GM23338 (cell line): ENCODE data around the gene CUBN. TPM values are rescaled to one million over a fixed set of nuclear protein-coding genes. Genes with fewer than 3 reads are reported as not detected.

Experiments used
- ATAC-seq: fragments of 200-7000 bp; cut with Tn5 transposase; 3 replicates; pipeline ENCODE4 v1.9.1; 2020
- DNase-seq: peaks from one replicate; pipeline ENCODE4 v3.0.0-alpha.2; 2015; ENCODE audit warnings: low spot score
- H2AFZ ChIP-seq: fragments of 200-600 bp; sonication (generic); 2 replicates; pipeline ENCODE4 v1.8.0; 2016; ENCODE audit warnings: antibody characterized with exemption, mild to moderate bottlenecking, moderate library complexity
- H3F3A ChIP-seq: fragments of 200-600 bp; sonication (generic); replicated peaks from 2 replicates; pipeline ENCODE4 v1.8.0; 2017; ENCODE audit warnings: antibody characterized with exemption, mixed run types, low read depth
- H3K27ac ChIP-seq: fragments of 200-600 bp; sonication (generic); 2 replicates; pipeline ENCODE4 v1.6.1; 2016; ENCODE audit warnings: low read depth
- H3K27me3 ChIP-seq: fragments of 200-600 bp; sonication (generic); 2 replicates; pipeline ENCODE4 v1.8.0; 2016; ENCODE audit warnings: mild to moderate bottlenecking, mixed run types, moderate library complexity; ENCODE audit not compliant: insufficient read depth
- H3K36me3 ChIP-seq: fragments of 200-600 bp; sonication (generic); 2 replicates; pipeline ENCODE4 v1.8.0; 2016; ENCODE audit warnings: mild to moderate bottlenecking; ENCODE audit not compliant: insufficient read depth
- H3K4me1 ChIP-seq: fragments of 200-600 bp; sonication (generic); 2 replicates; pipeline ENCODE4 v1.8.0; 2016; ENCODE audit warnings: mild to moderate bottlenecking, moderate library complexity; ENCODE audit not compliant: insufficient read depth
- H3K4me2 ChIP-seq: fragments of 200-600 bp; sonication (generic); 2 replicates; pipeline ENCODE4 v1.7.1; 2017; ENCODE audit warnings: mixed run types
- H3K4me3 ChIP-seq: fragments of 200-600 bp; sonication (generic); 2 replicates; pipeline ENCODE4 v1.6.1; 2016; ENCODE audit warnings: mixed run types
- H3K79me2 ChIP-seq: fragments of 200-600 bp; sonication (generic); replicated peaks from 2 replicates; pipeline ENCODE4 v1.8.0; 2017; ENCODE audit warnings: mild to moderate bottlenecking; ENCODE audit not compliant: insufficient read depth
- H3K9me2 ChIP-seq: fragments of 200-600 bp; sonication (generic); 2 replicates; pipeline ENCODE4 v1.8.0; 2017; ENCODE audit not compliant: insufficient read depth
- H4K20me1 ChIP-seq: fragments of 200-600 bp; sonication (generic); replicated peaks from 2 replicates; pipeline ENCODE4 v1.8.0; 2017; ENCODE audit warnings: mild to moderate bottlenecking; ENCODE audit not compliant: insufficient read depth
- H3K27ac Mint-ChIP-seq: 2 replicates; pipeline ENCODE4 v1.8.0; 2020; ENCODE audit warnings: inconsistent platforms, mild to moderate bottlenecking, moderate library complexity, mixed read lengths
- H3K27me3 Mint-ChIP-seq: 3 replicates; pipeline ENCODE4 v1.8.0; 2022; ENCODE audit warnings: low read depth, mild to moderate bottlenecking, moderate library complexity, mixed read lengths, inconsistent platforms; ENCODE audit not compliant: insufficient read depth, poor library complexity
- H3K36me3 Mint-ChIP-seq: 3 replicates; pipeline ENCODE4 v1.8.0; 2021; ENCODE audit warnings: low read depth, mild to moderate bottlenecking, inconsistent platforms, moderate library complexity, mixed read lengths
- H3K4me1 Mint-ChIP-seq: 3 replicates; pipeline ENCODE4 v1.8.0; 2020; ENCODE audit warnings: mild to moderate bottlenecking, inconsistent platforms, mixed read lengths
- H3K4me3 Mint-ChIP-seq: 3 replicates; pipeline ENCODE4 v1.8.0; 2021; ENCODE audit warnings: moderate library complexity, mild to moderate bottlenecking, inconsistent platforms, mixed read lengths
- H3K9me3 Mint-ChIP-seq: 3 replicates; pipeline ENCODE4 v1.8.0; 2020; ENCODE audit warnings: moderate library complexity, mild to moderate bottlenecking, inconsistent platforms, mixed read lengths
- CTCF ChIP-seq, 2 experiments: fragments of 200-600 bp in 1 of 2; sonication (generic) in 1 of 2; conservative IDR thresholded peaks; 2 replicates each; pipeline versions ENCODE4 v1.5.1 to v1.6.1; 2016 to 2017; ENCODE audit warnings: antibody characterized with exemption in 2 of 2, low read depth in 2 of 2, mild to moderate bottlenecking in 2 of 2, moderate library complexity in 1 of 2
- EZH2 ChIP-seq: fragments of 200-600 bp; sonication (generic); IDR thresholded peaks from one replicate; pipeline ENCODE4 v1.8.0; 2017; ENCODE audit warnings: antibody characterized with exemption, mild to moderate bottlenecking, low read depth; ENCODE audit not compliant: unreplicated experiment
- NANOG ChIP-seq: IDR thresholded peaks from 2 replicates; pipeline ENCODE4 v1.6.1; 2016; ENCODE audit warnings: antibody characterized with exemption, borderline replicate concordance
- REST ChIP-seq: IDR thresholded peaks from one replicate; pipeline ENCODE4 v1.6.1; 2018; ENCODE audit warnings: antibody characterized with exemption; ENCODE audit not compliant: unreplicated experiment
- ZNF331 ChIP-seq: fragments of 250-450 bp; sonication (Bioruptor Pico); IDR thresholded peaks from 2 replicates; pipeline ENCODE4 v1.5.0; 2020; ENCODE audit warnings: low read depth, mild to moderate bottlenecking, moderate library complexity
- ZNF462 ChIP-seq: fragments of 250-450 bp; sonication (Bioruptor Pico); IDR thresholded peaks from 2 replicates; pipeline ENCODE4 v1.5.0; 2020; ENCODE audit warnings: mild to moderate bottlenecking, moderate library complexity
- polyA plus RNA-seq: library from polyadenylated mRNA; unstranded; fragments of >200 nt; fragmentation: Nextera tagmentation; extraction: Ambion mirVana; gene quantifications from 2 replicates; pipeline ENCODE4 v1.2.1, GENCODE V29; 2016
- total RNA-seq: library from RNA; depleted of rRNA; stranded (reverse); fragments of >200 nt; shearing (Covaris generic); gene quantifications from 2 replicates; pipeline ENCODE4 v1.2.3, GENCODE V29; 2014

CUBN gene
- total and polyA plus RNA-seq, 2 experiments from 2014 or later = 0.06 to 1.8 TPM

GRCh38 chr10:16904639-16905061, 225.0 kb downstream of the CUBN start (continued):
- TF ChIP-seq ZNF462 (CRISPR knock-in tag) = no peak
- TF ChIP-seq NANOG = no peak

GRCh38 chr10:16904049-16904448, 225.6 kb downstream of the CUBN start:
- H4K20me1 ChIP-seq = no peaks in the 10 kb centered on the region
- ATAC-seq (no peak), DNase-seq (no peak)
- H3K4me1 ChIP-seq = peaks cover 22% of the 10 kb centered on the region
- H3K4me1 Mint-ChIP-seq = peaks cover 25% of the 10 kb centered on the region
- TF ChIP-seq ZNF331 (CRISPR knock-in tag) (no peak), REST (no peak), NANOG (no peak), CTCF (conservative IDR thresholded peaks at IDR 0.05; ENCODE audit: low read depth in 2 of 2) (no peak), EZH2 (no peak)
- H3K4me2 ChIP-seq = no peak overlapping the region
- no peaks in the 10 kb centered on the region for H3K27me3 ChIP-seq
- H3K9me3 Mint-ChIP-seq = no peaks in the 10 kb centered on the region
- no peak overlapping the region for H3K27ac Mint-ChIP-seq
- H2AFZ ChIP-seq = no peak overlapping the region
- no peak overlapping the region for H3K27ac ChIP-seq
- H3F3A ChIP-seq = no peaks in the 10 kb centered on the region
- H3K79me2 ChIP-seq = no peaks in the 10 kb centered on the region
- H3K4me3 Mint-ChIP-seq = no peak overlapping the region
- no peaks in the 10 kb centered on the region for H3K36me3 Mint-ChIP-seq
- no peaks in the 10 kb centered on the region for H3K36me3 ChIP-seq
- no peaks in the 10 kb centered on the region for H3K27me3 Mint-ChIP-seq
- 0 out of 2 replicates have a peak, but pooled peaks cover 6% of the 10 kb centered on the region for H3K9me2 ChIP-seq
- H3K4me3 ChIP-seq = no peak overlapping the region
